ENCODE measurements around the gene SLC5A6.

Gene SLC5A6

GRCh38 chr2:27212626-27213471, 781 bp upstream of the SLC5A6 start:
- peak overlapping the region; percentile 95 for H3K27ac ChIP-seq
- TF ChIP-seq, protein P1, sequence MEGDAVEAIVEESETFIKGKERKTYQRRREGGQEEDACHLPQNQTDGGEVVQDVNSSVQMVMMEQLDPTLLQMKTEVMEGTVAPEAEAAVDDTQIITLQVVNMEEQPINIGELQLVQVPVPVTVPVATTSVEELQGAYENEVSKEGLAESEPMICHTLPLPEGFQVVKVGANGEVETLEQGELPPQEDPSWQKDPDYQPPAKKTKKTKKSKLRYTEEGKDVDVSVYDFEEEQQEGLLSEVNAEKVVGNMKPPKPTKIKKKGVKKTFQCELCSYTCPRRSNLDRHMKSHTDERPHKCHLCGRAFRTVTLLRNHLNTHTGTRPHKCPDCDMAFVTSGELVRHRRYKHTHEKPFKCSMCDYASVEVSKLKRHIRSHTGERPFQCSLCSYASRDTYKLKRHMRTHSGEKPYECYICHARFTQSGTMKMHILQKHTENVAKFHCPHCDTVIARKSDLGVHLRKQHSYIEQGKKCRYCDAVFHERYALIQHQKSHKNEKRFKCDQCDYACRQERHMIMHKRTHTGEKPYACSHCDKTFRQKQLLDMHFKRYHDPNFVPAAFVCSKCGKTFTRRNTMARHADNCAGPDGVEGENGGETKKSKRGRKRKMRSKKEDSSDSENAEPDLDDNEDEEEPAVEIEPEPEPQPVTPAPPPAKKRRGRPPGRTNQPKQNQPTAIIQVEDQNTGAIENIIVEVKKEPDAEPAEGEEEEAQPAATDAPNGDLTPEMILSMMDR (IDR thresholded peaks at IDR 0.05): no peak
- TF ChIP-seq ZFX (IDR thresholded peaks at IDR 0.05; ENCODE audit: borderline replicate concordance): no peak

GRCh38 chr2:27211241-27211942, 676 bp downstream of the SLC5A6 start:
- H3K27ac ChIP-seq: peak overlapping the region; percentile 95
- TF ChIP-seq, protein P1 (IDR thresholded peaks at IDR 0.05): no peak
- no peak for TF ChIP-seq ZFX (IDR thresholded peaks at IDR 0.05; ENCODE audit: borderline replicate concordance)

- TF ChIP-seq, protein P1 (IDR thresholded peaks at IDR 0.05): no peak
- no peak for TF ChIP-seq ZFX (IDR thresholded peaks at IDR 0.05; ENCODE audit: borderline replicate concordance)
- no peak overlapping the region for H3K27ac ChIP-seq
Observed at GRCh38 chr2:27209621-27210401, 2.3 kb downstream of the SLC5A6 start.

GRCh38 chr2:27208486-27209050, 3.5 kb downstream of the SLC5A6 start:
- no peak for TF ChIP-seq ZFX (IDR thresholded peaks at IDR 0.05; ENCODE audit: borderline replicate concordance)
- TF ChIP-seq, protein P1 (IDR thresholded peaks at IDR 0.05): no peak

DNA sequence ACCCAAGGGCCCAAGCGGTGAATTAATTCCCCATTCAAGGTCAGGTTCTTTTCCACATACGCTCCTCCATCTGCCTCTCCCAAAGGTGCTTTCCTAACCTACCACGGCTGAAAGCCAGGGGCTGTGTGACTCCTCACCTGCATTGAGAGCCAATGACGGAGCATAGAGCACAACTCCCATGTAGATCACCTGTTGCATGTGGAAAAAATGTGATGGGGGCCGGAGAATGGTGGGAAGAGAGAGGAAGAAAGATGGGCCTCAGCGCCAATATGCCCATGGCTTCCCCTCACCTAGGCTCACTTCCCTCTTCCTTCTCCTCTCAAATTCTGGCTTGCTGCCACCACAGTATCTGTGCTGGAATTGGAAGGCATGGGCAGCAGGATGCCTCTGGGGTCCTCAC, 5.7 kb downstream of the SLC5A6 start:
- H3K27ac ChIP-seq: no peak overlapping the region
- TF ChIP-seq ZFX (IDR thresholded peaks at IDR 0.05; ENCODE audit: borderline replicate concordance): no peak
- TF ChIP-seq, protein P1 (IDR thresholded peaks at IDR 0.05): no peak

More at GRCh38 chr2:27208486-27209050, 3.5 kb downstream of the SLC5A6 start:
- H3K27ac ChIP-seq: no peak overlapping the region

DNA sequence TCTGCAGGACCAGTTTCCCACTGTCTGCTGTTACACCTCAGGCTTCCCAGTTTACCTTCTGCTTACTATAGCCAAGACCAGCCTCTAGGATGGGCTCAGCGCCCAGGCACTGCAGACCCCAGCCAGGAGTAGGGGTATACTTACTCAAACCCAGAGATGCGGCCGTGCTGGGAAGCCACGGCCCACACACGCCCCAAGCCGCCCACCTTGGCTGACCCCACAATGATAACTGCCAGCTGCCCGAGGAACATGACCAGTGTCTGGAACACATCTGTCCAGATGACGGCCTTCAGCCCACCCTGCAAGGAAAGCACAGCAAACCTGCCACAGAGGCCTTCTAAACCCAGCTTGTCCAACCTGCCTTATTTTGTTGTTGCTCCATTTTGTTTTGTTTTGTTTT, 6.9 kb downstream of the SLC5A6 start:
- TF ChIP-seq, protein P1 (IDR thresholded peaks at IDR 0.05): no peak
- TF ChIP-seq ZFX (IDR thresholded peaks at IDR 0.05; ENCODE audit: borderline replicate concordance): no peak
- H3K27ac ChIP-seq: no peak overlapping the region
